Fibroblast of skin of scalp (primary cell): Measurements from ENCODE around the gene ST3GAL5.
"Not testable (repeated sequence)": the region's sequence is repeated elsewhere in the genome, so short reads cannot be mapped to it uniquely, and the experiment has no call there.

Experiments
- DNase-seq: peaks from one replicate; pipeline ENCODE4 v3.0.0-alpha.2; 2013

The ST3GAL5 gene

GRCh38 chr2:85893428-85894258 lies 4.9 kb upstream of the ST3GAL5 start:
- peak; percentile 97 for DNase-seq

DNA sequence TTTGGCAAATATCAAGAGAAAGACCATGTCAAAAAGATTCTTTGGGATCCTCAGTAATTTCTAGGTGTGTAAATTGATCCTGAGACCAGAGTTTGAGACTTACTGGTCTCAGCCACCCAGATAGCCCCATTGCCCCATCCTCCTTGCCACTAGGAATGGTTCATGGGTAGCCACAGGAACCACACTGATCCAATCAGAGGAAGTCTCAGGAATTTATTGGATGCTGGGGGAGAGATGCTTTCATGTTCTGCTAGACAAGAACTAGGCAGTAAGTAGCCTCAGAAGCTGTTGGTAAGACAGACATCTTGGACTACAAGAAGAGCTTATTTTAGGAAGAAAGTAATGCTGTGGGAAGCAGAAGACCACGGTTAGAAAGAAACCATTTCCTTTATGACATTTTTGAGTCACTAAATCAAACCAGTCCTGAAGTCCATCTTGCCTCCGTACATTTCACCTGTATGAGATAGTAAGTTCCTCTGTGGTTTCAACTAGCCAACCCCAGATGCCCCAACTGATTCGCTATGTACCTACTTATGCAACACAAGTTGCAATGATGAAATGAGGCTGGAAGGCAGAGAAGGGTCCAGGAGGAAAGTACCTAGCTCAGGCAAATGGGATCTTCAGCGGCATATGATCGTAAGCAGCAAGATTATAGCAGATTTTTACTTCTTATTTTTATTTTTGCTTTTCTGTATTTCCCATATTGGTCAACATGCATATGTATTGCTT lies 3.6 kb upstream of the ST3GAL5 start:
- no peak for DNase-seq

GRCh38 chr2:85890522-85891176 lies 1.9 kb upstream of the ST3GAL5 start:
- no peak for DNase-seq

- no peak for DNase-seq
Measured at GRCh38 chr2:85889627-85890281, 964 bp upstream of the ST3GAL5 start.

DNA sequence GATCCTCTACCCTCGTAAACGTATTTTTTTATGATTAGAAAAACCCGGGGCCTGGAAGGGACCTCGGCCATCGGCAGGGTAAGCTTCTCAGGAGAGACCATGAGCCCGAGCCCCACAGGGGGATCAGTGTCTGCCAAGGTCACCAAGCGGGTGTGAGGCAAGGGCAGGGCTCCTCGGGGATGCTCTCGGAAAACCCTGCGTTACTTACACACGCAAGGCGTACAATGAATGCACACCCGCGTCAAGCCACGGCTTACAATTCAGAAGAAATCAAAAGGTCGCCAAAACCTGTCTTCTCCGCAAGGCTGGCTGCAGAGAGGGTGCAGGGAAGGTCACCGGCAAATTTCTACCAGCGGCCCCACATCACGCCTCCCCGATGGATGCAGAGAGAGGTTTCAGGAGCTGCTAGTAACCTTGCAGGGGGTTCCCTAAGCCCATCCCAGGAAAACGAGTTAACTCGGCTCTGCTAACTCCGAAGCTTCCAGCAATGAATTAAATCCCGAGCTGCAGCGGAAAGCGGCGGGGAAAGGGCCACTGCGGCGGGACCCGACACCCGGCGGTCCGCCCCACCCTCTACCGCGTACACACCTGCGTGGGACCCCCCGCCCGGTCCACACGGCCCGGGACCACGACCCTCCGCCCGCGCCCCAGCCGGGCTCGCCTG lies 638 bp downstream of the ST3GAL5 start:
- DNase-seq = no peak

DNA sequence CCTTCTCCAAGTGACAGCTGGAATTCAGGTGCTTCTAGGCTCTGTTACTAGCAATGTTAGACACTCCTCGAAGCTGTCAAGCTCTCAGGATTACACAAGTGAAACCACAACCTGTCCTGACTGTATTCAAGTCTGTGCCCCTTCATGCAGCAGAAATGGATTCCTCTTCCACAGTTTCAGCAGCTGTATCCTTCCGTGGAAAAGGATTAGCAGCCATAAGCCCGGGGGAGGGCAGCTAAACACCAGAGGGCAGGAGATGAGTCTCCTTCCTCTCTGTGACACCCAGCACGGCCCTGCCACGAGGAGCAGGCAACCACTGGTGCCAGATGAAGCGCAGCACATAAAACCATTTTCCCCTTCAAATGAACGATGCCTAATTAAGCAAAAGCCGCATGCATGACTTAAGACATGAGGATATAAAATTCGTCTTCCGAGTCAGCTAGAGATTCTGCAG lies 1.2 kb downstream of the ST3GAL5 start:
- peak; percentile 58 for DNase-seq

GRCh38 chr2:85886590-85886989 lies 2.2 kb downstream of the ST3GAL5 start:
- DNase-seq = peak; percentile 96

- DNase-seq = no peak
Measured at GRCh38 chr2:85886141-85886540, 2.6 kb downstream of the ST3GAL5 start.

DNA sequence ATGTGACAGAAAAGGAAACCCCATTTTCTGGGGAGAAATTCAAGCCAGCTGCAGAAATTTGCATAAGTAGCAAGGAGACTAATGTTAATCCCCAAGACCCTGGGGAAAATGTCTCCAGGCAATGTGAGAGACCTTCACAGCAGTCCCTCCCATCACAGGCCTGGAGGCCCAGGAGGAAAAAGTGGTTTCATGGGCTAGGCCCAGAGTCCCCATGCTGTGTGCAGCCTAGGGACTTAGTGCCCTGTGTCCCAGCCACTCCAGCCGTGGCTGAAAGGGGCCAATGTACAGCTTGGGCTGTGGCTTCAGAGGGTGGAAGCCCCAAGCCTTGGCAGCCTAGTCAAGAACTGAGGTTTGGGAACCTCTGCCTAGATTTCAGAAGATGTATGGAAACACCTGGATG lies 7.0 kb downstream of the ST3GAL5 start:
- DNase-seq = not testable (repeated sequence)

DNA sequence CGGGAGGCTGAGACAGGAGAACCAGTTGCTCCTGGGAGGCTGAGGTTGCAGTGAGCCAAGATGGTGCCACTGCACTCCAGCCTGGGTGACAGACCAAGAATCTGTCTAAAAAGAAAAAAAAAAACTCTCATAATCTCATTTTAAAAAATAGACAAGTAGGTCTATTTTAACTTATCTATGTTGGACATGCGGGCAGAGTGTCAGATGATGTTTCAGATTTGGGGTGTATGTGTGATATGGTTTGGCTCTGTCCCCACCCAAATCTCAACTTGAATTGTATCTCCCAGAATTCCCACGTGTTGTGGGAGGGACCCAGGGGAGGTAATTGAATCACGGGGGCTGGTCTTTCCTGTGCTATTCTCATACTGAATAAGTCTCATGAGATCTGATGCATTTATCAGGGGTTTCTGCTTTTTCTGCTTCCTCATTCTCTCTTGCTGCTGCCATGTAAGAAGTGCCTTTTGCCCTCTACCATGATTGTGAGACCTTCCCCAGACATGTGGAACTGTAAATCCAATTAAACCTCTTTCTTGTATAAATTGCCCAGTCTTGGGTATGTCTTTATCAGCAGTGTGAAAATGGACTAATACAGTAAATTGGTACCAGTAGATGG lies 8.0 kb downstream of the ST3GAL5 start:
- not testable (repeated sequence) for DNase-seq

DNA sequence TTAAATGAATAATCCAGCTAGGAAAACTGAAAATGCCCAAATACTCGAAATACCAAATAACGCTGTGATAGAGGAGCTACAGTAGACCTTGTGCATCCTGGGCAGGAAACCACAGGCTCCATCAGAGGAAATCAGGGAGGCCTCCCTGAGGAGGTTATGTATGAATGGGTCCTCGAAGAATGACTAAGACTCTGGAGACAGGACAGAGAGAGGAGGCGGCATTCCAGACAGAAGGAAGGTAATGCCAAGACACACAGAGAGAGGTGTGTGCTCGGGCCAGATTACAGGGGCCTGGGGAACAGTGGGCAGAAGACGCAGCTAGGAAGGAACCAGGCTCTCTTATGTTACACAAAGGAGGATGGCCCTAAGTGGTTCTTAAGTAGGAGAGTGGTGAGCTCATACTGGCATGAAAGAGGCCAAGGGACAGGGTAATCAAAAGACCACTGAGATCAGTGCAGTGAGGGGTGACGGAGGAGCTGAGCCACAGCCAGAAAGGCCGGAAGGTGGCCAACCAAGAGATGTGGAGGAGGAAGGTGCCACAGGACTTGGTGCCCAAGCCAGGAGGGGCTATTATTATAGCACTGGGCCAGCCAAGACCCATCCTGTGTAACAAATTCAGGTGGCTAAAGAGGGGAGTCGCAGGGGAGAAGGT lies 9.9 kb downstream of the ST3GAL5 start:
- peak; percentile 48 for DNase-seq

DNA sequence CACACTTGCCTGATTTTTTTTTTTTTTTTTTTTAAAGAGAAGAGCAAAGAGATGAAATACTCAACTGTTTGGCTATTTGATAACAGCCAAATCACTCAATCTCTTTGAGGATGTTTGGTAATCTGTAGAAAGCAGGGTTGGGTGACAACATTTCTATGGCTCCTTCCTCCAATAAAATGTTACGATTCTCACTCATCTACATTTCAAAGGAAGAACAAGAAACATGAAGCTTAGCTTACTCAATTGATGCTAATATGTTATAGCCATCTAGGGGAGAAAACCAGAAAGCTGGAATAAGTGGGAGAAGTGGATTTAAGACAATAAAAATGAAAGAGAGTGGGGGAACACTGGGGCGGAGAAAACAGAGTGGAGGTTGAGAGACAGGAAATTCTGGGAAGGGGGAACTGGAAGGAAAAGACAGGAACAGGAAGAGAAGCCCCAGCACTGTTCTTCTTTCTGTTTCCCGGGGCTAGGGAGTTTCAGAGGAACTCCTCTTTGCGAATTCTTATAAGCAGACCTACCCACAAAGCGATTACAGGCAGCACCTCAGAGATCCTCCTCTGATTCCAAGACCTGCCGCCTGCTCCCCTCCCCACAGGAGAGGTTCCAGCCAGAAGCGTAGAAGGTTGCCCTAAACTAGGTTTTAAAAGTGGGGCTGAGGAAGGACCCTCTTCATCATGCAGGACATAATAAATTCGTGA lies 13.3 kb downstream of the ST3GAL5 start:
- DNase-seq = no peak

DNA sequence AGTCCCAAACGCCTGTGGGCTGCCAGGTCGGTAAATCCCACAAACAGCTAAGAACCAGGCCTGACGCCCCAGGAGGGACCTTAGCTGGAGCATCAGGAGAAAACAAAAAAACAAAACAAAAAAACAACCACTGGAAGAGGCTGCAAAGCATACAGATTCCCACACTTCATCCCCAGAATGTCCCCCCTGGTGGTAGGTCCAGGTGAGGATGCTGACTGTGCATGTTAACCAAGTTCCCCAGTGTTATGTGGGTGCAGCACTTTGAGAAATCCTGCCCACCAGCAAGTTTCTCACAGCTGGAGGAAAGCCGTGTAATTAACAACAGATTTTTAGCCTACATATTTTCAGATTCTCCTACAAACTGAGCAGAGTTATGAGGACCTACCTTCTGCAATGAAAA lies 15.1 kb downstream of the ST3GAL5 start:
- DNase-seq = peak; percentile 51

DNA sequence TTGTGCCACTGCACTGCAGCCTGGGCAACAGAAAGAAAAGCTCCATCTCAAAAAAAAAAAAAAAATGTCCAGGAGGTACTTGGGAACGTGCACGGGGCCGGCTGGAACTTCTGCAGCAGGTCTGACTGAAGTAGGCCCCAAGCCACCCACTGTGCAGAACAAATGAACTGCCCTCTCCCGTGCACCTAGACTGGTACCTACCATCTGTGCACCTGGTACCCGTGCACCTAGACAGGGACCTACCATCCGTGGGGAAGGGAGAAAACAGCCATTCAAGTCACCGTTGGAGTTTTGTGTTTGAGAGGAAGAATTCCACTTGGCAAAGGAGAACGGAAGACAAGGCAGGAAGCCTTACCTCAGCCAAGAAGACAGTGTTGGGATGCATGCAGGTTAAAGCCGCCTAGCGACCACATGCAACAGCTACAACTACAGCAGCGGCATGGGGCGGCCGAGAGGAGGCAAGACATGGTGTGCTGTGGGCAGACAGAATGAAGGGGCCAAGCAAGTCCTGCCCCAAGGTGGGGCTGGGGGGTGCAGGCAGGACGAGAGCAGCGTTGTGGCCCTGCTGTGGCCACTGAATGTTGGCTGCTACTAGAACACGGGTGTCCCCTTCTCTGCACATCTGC lies 16.1 kb downstream of the ST3GAL5 start:
- DNase-seq = no peak

DNA sequence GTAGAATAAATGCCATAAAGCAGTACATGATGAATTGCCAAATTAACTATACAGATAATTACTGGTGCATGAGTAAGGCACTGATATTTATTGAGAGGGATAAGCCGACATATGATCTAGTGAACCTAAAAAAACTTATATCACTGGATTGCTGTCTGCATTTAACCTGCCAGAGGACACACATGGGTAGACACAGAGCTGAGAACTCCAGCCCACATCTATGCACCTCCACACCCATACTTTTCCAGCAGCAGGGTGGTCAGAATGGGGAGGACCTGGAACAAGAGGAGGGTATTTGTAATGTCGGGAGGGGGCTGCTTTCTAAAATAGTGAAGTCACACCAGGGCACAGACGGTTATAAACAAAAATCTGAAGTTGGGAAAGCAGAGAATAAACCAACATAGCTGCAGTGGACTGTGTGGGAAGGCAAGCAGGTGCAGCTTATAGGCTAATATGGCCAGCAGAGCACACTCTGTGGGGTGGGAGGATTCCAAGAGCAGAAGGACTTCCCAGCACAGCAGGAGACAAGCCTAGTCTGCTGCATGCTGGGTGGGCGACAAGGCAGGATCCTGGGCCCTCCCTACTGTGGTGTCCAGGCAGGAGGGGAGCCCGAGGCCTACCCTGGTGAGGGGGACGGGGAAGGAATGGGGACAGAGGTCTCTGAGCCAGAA lies 17.2 kb downstream of the ST3GAL5 start:
- no peak for DNase-seq

DNA sequence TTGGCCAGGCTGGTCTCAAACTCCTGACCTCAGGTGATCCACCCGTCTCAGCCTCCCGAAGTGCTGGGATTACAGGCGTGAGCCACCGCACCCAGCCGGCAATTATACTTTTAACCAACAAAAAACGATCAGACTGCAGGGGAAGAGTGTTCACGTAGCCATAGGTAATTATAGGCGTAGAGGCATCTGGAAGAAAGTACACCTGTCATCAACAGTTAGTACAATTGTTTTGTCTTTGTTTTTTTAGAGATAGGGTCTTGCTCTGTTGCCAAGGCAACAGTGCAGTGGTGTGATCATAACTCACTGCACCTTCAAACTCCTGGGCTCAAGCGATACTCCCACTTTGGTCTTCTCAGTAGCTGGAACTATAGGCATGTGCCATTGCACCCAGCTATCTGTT lies 20.0 kb downstream of the ST3GAL5 start:
- DNase-seq = no peak

- DNase-seq = no peak
Measured at GRCh38 chr2:85867556-85868292, 21.1 kb downstream of the ST3GAL5 start.

GRCh38 chr2:85867121-85867520 lies 21.7 kb downstream of the ST3GAL5 start:
- DNase-seq = no peak

DNA sequence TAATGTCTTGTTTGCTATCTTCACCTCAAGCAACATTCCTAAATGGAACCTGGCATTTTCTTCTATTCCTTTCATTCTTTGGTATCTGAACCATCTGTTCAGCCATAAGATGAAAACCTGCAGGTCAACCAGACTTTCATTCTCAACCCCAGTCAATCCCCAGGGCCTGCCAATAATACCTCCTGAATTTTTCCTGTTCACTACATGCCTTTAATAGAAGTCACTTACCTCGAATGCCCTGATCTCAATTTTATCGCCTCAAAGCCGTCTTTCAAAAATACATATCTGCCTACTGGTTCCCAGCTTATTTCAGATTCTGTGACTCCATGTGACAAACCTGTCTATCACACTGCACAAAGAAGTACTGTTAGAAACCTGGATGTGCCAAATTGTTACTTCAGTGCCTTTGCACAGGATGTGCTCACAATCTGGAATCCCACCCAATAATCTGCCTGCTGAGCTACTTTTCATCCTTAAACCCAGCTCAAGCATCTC lies 22.6 kb downstream of the ST3GAL5 start:
- no peak for DNase-seq
